Umbilical cord (tissue), 2 donors: Measurements from ENCODE around the gene HTR7. TPM values are rescaled to one million over a fixed set of nuclear protein-coding genes. Genes with fewer than 3 reads are reported as not detected.
A peak's percentile ranks its signal among the peaks of the same experiment; 100 is the strongest.

ENCODE experiments used
- DNase-seq: peaks from one replicate; pipeline ENCODE4 v3.0.0-alpha.2; 2015; ENCODE audit warnings: low spot score
- total RNA-seq: library from RNA; depleted of rRNA; stranded (reverse); fragments of >200 nt; gene quantifications from one replicate; pipeline ENCODE4 v1.2.3, GENCODE V29; 2014; ENCODE audit warnings: low replicate concordance; ENCODE audit not compliant: insufficient read depth

Gene HTR7
- total RNA-seq, 1 donor from 2014 or later: 6.0 TPM

- DNase-seq: no peak
Observed at GRCh38 chr10:90740265-90740664, 117.6 kb downstream of the HTR7 start.

- no peak for DNase-seq
Observed at GRCh38 chr10:90738885-90739284, 119.0 kb downstream of the HTR7 start.

GRCh38 chr10:90734415-90734814, 123.4 kb downstream of the HTR7 start:
- DNase-seq: no peak

GRCh38 chr10:90732581-90732980, 125.3 kb downstream of the HTR7 start:
- DNase-seq: no peak

GRCh38 chr10:90723416-90724068, 134.3 kb downstream of the HTR7 start:
- no peak for DNase-seq

GRCh38 chr10:90722832-90723231, 135.0 kb downstream of the HTR7 start:
- no peak for DNase-seq

GRCh38 chr10:90718182-90718581, 139.7 kb downstream of the HTR7 start:
- DNase-seq: peak; percentile 7

GRCh38 chr10:90712529-90712928, 145.3 kb downstream of the HTR7 start:
- no peak for DNase-seq

GRCh38 chr10:90709727-90710126, 148.1 kb downstream of the HTR7 start:
- no peak for DNase-seq

GRCh38 chr10:90707657-90708056, 150.2 kb downstream of the HTR7 start:
- no peak for DNase-seq

- DNase-seq: no peak
Observed at GRCh38 chr10:90701428-90701827, 156.4 kb downstream of the HTR7 start.

- no peak for DNase-seq
Observed at GRCh38 chr10:90695915-90696676, 161.7 kb downstream of the HTR7 start.

Other genes with a start within 250 kb of the HTR7 start
- gene RPP30, start 13.9 kb upstream of the HTR7 start, total RNA-seq: 24.1 TPM
- gene ANKRD1, start 63.0 kb upstream of the HTR7 start, total RNA-seq: 10.4 TPM